ENCODE results near the gene SGSM2. TPM values are rescaled to one million over a fixed set of nuclear protein-coding genes. Genes with fewer than 3 reads are reported as not detected.

The SGSM2 gene
- total RNA-seq, 1 donor from 2014 or later = 127 TPM

- TF ChIP-seq CTCF (IDR thresholded peaks at IDR 0.05; ENCODE audit: unreplicated experiment) = no peak
- Mint-ChIP-seq H3K9me3 (ENCODE audit: low read depth) (no peaks in the 10 kb centered on the region), H3K27me3 (no peaks in the 10 kb centered on the region), H3K4me1 (ENCODE audit: low read depth) (peaks cover 4% of the 10 kb centered on the region), H3K27ac (no peak overlapping the region), H3K36me3 (ENCODE audit: insufficient read depth) (peaks cover 3% of the 10 kb centered on the region), H3K4me3 (ENCODE audit: low read depth) (no peak overlapping the region)
- DNase-seq (ENCODE audit: low spot score, unreplicated experiment) = no peak
Measured at GRCh38 chr17:2378905-2379304, 41.6 kb downstream of the SGSM2 start.

GRCh38 chr17:2379489-2380225, 42.4 kb downstream of the SGSM2 start:
- TF ChIP-seq CTCF (IDR thresholded peaks at IDR 0.05; ENCODE audit: unreplicated experiment) = no peak
- no peaks in the 10 kb centered on the region for H3K27me3 Mint-ChIP-seq
- peaks cover 6% of the 10 kb centered on the region for H3K4me1 Mint-ChIP-seq (ENCODE audit: low read depth)
- no peaks in the 10 kb centered on the region for H3K9me3 Mint-ChIP-seq (ENCODE audit: low read depth)
- no peak overlapping the region for H3K27ac Mint-ChIP-seq
- peaks cover 3% of the 10 kb centered on the region for H3K36me3 Mint-ChIP-seq (ENCODE audit: insufficient read depth)
- H3K4me3 Mint-ChIP-seq (ENCODE audit: low read depth) = no peak overlapping the region
- DNase-seq (ENCODE audit: low spot score, unreplicated experiment) = no peak

DNA sequence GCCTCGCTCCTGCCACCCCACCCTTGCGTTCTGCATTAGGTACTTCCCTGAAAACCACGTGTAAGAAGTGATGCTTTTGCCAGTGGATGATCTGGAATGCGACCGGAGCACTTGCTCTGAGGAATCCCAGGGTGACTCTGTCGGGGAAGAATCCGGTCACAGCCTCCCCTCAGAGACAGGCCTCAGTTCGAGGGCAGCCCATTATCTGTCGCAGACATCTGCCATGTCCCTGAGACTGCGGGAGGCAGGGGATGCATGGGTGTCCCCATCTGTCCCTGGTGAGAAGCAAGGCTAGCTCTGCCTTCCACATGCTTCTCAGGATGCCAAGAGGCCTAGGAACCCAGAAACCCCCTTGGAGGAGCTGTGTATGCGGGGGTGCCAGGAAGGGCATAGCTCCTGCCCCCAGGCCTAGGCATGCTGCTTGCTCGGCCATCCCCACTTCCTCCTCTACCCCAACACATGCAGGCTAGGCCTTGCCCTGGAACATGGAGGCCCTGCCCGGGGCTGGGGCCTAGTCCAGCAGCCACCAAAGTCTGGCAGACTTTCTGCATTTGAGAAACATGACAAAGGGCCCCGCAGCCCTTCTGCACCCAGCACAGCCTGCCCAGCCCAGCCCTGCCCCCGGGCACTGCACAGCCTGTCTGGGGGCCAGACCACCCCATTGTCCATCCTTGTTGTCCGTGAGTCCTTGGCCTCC, 43.1 kb downstream of the SGSM2 start:
- Mint-ChIP-seq H3K36me3 (ENCODE audit: insufficient read depth) (no peaks in the 10 kb centered on the region), H3K27me3 (no peaks in the 10 kb centered on the region), H3K4me3 (ENCODE audit: low read depth) (no peak overlapping the region), H3K9me3 (ENCODE audit: low read depth) (no peaks in the 10 kb centered on the region), H3K27ac (no peak overlapping the region), H3K4me1 (ENCODE audit: low read depth) (peaks cover 6% of the 10 kb centered on the region)
- no peak for TF ChIP-seq CTCF (IDR thresholded peaks at IDR 0.05; ENCODE audit: unreplicated experiment)
- DNase-seq (ENCODE audit: low spot score, unreplicated experiment) = no peak

DNA sequence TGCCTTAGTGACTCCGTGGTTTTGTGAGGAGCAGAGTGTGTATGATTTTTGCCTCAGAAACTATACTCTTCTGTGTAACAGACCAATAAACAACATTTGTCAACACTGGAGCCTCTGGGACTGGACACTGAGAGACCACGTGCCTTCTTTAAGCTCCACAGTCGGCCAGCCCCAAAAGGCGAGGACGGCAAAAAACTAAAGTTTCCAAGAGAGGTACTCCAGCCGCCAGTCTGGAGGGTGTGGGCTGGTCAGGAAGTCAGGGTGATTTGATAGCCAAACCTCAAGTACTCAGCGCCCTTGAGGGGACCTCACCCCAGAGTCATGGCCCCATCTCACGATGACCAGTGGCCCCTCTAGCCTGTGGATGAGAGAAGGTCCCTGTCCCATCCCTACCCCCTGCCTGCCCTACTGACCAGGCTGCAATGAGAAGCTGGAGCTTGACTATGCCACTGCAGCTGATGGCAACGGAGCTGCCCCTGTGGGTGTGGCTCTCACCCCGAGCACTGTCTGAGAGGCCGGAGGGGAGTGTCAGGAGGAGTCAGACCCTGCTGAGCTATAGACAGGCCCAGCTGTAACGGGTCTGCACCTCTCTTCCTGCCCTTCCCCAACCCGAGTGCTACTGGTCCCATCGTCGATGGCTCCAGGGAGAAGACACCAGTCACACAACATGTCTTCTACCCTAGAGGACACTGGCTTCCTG, 43.8 kb downstream of the SGSM2 start:
- Mint-ChIP-seq H3K4me3 (ENCODE audit: low read depth) (no peak overlapping the region), H3K27ac (no peak overlapping the region), H3K4me1 (ENCODE audit: low read depth) (peaks cover 6% of the 10 kb centered on the region), H3K27me3 (no peaks in the 10 kb centered on the region), H3K9me3 (ENCODE audit: low read depth) (no peaks in the 10 kb centered on the region), H3K36me3 (ENCODE audit: insufficient read depth) (no peaks in the 10 kb centered on the region)
- no peak for DNase-seq (ENCODE audit: low spot score, unreplicated experiment)
- no peak for TF ChIP-seq CTCF (IDR thresholded peaks at IDR 0.05; ENCODE audit: unreplicated experiment)

DNA sequence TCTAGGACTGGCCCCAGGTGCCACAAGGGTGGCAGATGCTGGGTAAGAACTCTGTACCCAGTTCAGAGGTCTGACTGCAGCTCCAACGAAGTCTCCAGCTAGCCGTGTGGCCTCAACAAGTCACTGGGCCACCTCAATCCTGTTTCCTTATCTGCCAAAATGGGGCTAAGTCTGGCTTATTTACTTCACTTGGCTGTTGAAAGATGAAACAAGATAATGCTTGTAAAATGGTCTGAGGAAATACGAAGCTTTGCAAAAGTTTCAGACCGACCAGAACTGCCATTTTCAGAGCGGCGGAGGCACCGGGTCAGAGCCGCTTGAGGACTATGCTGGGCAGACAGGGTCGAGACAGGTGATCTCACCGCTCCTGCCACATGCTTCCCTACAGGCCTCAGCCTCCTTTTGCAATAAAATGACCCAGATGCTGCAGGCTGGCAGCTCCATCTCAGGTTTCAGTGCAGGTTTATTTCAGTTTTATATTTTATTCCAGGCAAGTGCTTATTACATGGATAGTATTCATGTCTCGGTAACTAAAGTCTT, 46.4 kb downstream of the SGSM2 start:
- TF ChIP-seq CTCF (IDR thresholded peaks at IDR 0.05; ENCODE audit: unreplicated experiment) = no peak
- Mint-ChIP-seq H3K4me3 (ENCODE audit: low read depth) (no peak overlapping the region), H3K27me3 (no peaks in the 10 kb centered on the region), H3K27ac (no peak overlapping the region), H3K4me1 (ENCODE audit: low read depth) (peaks cover 7% of the 10 kb centered on the region), H3K36me3 (ENCODE audit: insufficient read depth) (peaks cover 4% of the 10 kb centered on the region), H3K9me3 (ENCODE audit: low read depth) (no peaks in the 10 kb centered on the region)
- DNase-seq (ENCODE audit: low spot score, unreplicated experiment) = no peak
